Gastrocnemius medialis (tissue), 4 donors: Measurements from ENCODE around the gene TXNDC11.

Source experiments
- POLR2A ChIP-seq, 2 donors: fragments of 450-650 bp; IDR thresholded peaks; one replicate each; pipeline ENCODE4 v1.6.1; 2017; ENCODE audit warnings: antibody characterized with exemption in 2 of 2, mild to moderate bottlenecking in 2 of 2, moderate library complexity in 2 of 2
- TF ChIP-seq, protein P1 (sequence below), 5 experiments: fragments of 450-650 bp in 3 of 5; fragments of 200-600 bp in 2 of 5; sonication (generic) in 2 of 5; IDR thresholded peaks in 4 of 5; conservative IDR thresholded peaks in 1 of 5; 1 replicate in 4 of 5; 2 replicates in 1 of 5; pipeline ENCODE4 v1.5.1; 2016 to 2019; ENCODE audit warnings: antibody characterized with exemption in 5 of 5, mild to moderate bottlenecking in 3 of 5, moderate library complexity in 3 of 5

DNA sequence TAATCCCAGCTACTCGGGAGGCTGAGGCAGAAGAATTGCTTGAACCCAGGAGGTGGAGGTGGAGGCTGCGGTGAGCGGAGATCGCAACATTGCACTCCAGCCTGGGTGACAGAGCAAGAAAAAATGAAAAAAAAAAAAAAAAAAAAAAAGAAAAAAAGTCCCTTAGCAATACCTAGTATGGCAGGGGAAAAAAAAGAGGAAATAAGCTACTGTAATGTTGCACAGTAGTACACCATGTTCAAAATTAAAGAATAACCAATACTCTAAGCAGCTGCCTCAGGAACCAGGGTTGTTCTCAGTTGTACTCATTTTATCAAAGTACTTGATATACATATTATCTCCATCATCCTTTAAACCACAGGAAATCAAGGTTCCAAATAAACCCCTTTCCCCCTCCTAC lies 17.3 kb upstream of the TXNDC11 start:
- TF ChIP-seq, protein P1, sequence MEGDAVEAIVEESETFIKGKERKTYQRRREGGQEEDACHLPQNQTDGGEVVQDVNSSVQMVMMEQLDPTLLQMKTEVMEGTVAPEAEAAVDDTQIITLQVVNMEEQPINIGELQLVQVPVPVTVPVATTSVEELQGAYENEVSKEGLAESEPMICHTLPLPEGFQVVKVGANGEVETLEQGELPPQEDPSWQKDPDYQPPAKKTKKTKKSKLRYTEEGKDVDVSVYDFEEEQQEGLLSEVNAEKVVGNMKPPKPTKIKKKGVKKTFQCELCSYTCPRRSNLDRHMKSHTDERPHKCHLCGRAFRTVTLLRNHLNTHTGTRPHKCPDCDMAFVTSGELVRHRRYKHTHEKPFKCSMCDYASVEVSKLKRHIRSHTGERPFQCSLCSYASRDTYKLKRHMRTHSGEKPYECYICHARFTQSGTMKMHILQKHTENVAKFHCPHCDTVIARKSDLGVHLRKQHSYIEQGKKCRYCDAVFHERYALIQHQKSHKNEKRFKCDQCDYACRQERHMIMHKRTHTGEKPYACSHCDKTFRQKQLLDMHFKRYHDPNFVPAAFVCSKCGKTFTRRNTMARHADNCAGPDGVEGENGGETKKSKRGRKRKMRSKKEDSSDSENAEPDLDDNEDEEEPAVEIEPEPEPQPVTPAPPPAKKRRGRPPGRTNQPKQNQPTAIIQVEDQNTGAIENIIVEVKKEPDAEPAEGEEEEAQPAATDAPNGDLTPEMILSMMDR (IDR thresholded peaks at IDR 0.05 in 4 of 5, conservative IDR thresholded peaks at IDR 0.05 in 1 of 5), result no peak
- no peak for TF ChIP-seq POLR2A (IDR thresholded peaks at IDR 0.05)
